ENCODE data around the gene DIS3L2.

DNA sequence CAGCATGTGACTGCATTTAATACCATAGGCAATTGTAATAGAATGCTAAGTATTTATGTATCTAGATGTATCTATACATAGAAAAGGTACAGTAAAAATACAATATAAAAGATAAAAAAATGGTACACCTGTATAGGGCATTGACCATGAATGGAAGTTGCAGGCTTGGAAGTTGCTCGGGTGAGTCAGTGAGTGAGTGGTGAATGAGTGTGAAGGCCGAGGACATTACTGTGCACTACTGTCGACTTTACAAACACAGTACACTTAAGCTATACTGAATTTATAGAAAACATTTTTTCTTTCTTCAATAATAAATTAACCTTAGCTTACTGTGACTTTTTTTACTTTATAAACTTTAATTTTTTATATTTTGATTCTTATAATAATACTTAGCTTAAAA, 8.9 kb downstream of the DIS3L2 start:
- TF ChIP-seq, protein P1, sequence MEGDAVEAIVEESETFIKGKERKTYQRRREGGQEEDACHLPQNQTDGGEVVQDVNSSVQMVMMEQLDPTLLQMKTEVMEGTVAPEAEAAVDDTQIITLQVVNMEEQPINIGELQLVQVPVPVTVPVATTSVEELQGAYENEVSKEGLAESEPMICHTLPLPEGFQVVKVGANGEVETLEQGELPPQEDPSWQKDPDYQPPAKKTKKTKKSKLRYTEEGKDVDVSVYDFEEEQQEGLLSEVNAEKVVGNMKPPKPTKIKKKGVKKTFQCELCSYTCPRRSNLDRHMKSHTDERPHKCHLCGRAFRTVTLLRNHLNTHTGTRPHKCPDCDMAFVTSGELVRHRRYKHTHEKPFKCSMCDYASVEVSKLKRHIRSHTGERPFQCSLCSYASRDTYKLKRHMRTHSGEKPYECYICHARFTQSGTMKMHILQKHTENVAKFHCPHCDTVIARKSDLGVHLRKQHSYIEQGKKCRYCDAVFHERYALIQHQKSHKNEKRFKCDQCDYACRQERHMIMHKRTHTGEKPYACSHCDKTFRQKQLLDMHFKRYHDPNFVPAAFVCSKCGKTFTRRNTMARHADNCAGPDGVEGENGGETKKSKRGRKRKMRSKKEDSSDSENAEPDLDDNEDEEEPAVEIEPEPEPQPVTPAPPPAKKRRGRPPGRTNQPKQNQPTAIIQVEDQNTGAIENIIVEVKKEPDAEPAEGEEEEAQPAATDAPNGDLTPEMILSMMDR (IDR thresholded peaks at IDR 0.05; ENCODE audit: low read depth, low read length) = no peak
- no peak for TF ChIP-seq EZH2phosphoT487 (IDR thresholded peaks at IDR 0.05; ENCODE audit: low read depth)

Measured in OCI-LY3 (cell line).